ENCODE data around the gene CROCC2.

GRCh38 chr2:240868286-240869108 lies 37.6 kb upstream of the CROCC2 start, which contains the start of gene AGXT:
- TF ChIP-seq HDGF (IDR thresholded peaks at IDR 0.05; ENCODE audit: borderline replicate concordance) (no peak), SUZ12 (IDR thresholded peaks at IDR 0.05) (no peak), SP1 (IDR thresholded peaks at IDR 0.05) (no peak), TARDBP (IDR thresholded peaks at IDR 0.05) (no peak), BHLHE40 (IDR thresholded peaks at IDR 0.05; ENCODE audit: borderline replicate concordance) (no peak)
